ENCODE measurements around the gene CDS2. TPM values are rescaled to one million over a fixed set of nuclear protein-coding genes. Genes with fewer than 3 reads are reported as not detected.

CDS2 gene
- total RNA-seq, 4 donors from 2014 or later, result 34.0 to 55.4 (median 40.9) TPM

GRCh38 chr20:5212907-5213487, 86.2 kb downstream of the CDS2 start:
- no peak for DNase-seq
- 88 to 96% methylated on average over 2 of the region's 2 CpGs for WGBS, 2 donors
- Histone ChIP-seq H3K27ac (no peak overlapping the region), H3K9me3 (no peaks in the 10 kb centered on the region), H3K4me3 (replicated peaks in 1 of 3) (no peak overlapping the region), H3K36me3 (peaks cover 0 to 5% of the 10 kb centered on the region in 2 donors), H3K27me3 (no peaks in the 10 kb centered on the region), H3K4me1 (no peaks in the 10 kb centered on the region)
- TF ChIP-seq POLR2A (IDR thresholded peaks at IDR 0.05), result no peak
- no peak for TF ChIP-seq CTCF (IDR thresholded peaks at IDR 0.05)
- intact Hi-C loops (cut with DNase I), result no loop called here

- WGBS, 2 donors, result 77 to 88% methylated on average over 2 to 3 of the region's 3 CpGs
- Histone ChIP-seq H3K9me3 (no peaks in the 10 kb centered on the region), H3K36me3 (peaks cover 0 to 5% of the 10 kb centered on the region in 2 donors), H3K27ac (no peak overlapping the region), H3K27me3 (no peaks in the 10 kb centered on the region), H3K4me1 (no peaks in the 10 kb centered on the region), H3K4me3 (replicated peaks in 1 of 3) (no peak overlapping the region)
- no peak for DNase-seq
- intact Hi-C loops (cut with DNase I), result no loop called here
- no peak for TF ChIP-seq CTCF (IDR thresholded peaks at IDR 0.05)
- no peak for TF ChIP-seq POLR2A (IDR thresholded peaks at IDR 0.05)
These were observed 88.0 kb downstream of the CDS2 start for GRCh38 chr20:5214826-5215225.

GRCh38 chr20:5215672-5216304, 89.0 kb downstream of the CDS2 start:
- no peaks in the 10 kb centered on the region for H3K4me1 ChIP-seq
- intact Hi-C loops (cut with DNase I), result no loop called here
- no peak overlapping the region for H3K4me3 ChIP-seq (replicated peaks in 1 of 3)
- H3K27me3 ChIP-seq, result no peaks in the 10 kb centered on the region
- WGBS, 2 donors, result 81 to 84% methylated on average over 4 of the region's 4 CpGs
- no peak for DNase-seq
- TF ChIP-seq CTCF (IDR thresholded peaks at IDR 0.05), result no peak
- no peak for TF ChIP-seq POLR2A (IDR thresholded peaks at IDR 0.05)
- H3K27ac ChIP-seq, result no peak overlapping the region
- peaks cover 0 to 5% of the 10 kb centered on the region in 2 donors for H3K36me3 ChIP-seq
- H3K9me3 ChIP-seq, result no peaks in the 10 kb centered on the region

- no peak for TF ChIP-seq POLR2A (IDR thresholded peaks at IDR 0.05)
- no peak for TF ChIP-seq CTCF (IDR thresholded peaks at IDR 0.05)
- DNase-seq, result no peak
- no peak overlapping the region for H3K27ac ChIP-seq
- H3K9me3 ChIP-seq, result no peaks in the 10 kb centered on the region
- peaks cover 0 to 5% of the 10 kb centered on the region in 2 donors for H3K36me3 ChIP-seq
- intact Hi-C loops (cut with DNase I), result no loop called here
- H3K4me1 ChIP-seq, result no peaks in the 10 kb centered on the region
- H3K4me3 ChIP-seq (replicated peaks in 1 of 3), result no peak overlapping the region
- no peaks in the 10 kb centered on the region for H3K27me3 ChIP-seq
- WGBS, 2 donors, result 85 to 90% methylated on average over 3 of the region's 3 CpGs
These were observed 89.9 kb downstream of the CDS2 start for GRCh38 chr20:5216663-5217062.

- WGBS, 2 donors, result 93 to 96% methylated on average over 4 of the region's 4 CpGs
- no peaks in the 10 kb centered on the region for H3K27me3 ChIP-seq
- no peaks in the 10 kb centered on the region for H3K9me3 ChIP-seq
- no peaks in the 10 kb centered on the region for H3K36me3 ChIP-seq
- TF ChIP-seq POLR2A (IDR thresholded peaks at IDR 0.05) (no peak), CTCF (IDR thresholded peaks at IDR 0.05) (no peak)
- no peaks in the 10 kb centered on the region for H3K4me1 ChIP-seq
- H3K4me3 ChIP-seq (replicated peaks in 1 of 3), result no peak overlapping the region
- no peak for DNase-seq
- H3K27ac ChIP-seq, result no peak overlapping the region
- intact Hi-C loops (cut with DNase I), result no loop called here
These were observed 90.8 kb downstream of the CDS2 start for GRCh38 chr20:5217616-5218015.
